ENCODE data around the gene PAPOLA.

PAPOLA gene

GRCh38 chr14:96583569-96584041, 81.4 kb downstream of the PAPOLA start:
- TF ChIP-seq GATA2 (IDR thresholded peaks at IDR 0.05; ENCODE audit: low read depth, low read length) (no peak), GATA3 (IDR thresholded peaks at IDR 0.05; ENCODE audit: low read depth, low read length) (no peak)

DNA sequence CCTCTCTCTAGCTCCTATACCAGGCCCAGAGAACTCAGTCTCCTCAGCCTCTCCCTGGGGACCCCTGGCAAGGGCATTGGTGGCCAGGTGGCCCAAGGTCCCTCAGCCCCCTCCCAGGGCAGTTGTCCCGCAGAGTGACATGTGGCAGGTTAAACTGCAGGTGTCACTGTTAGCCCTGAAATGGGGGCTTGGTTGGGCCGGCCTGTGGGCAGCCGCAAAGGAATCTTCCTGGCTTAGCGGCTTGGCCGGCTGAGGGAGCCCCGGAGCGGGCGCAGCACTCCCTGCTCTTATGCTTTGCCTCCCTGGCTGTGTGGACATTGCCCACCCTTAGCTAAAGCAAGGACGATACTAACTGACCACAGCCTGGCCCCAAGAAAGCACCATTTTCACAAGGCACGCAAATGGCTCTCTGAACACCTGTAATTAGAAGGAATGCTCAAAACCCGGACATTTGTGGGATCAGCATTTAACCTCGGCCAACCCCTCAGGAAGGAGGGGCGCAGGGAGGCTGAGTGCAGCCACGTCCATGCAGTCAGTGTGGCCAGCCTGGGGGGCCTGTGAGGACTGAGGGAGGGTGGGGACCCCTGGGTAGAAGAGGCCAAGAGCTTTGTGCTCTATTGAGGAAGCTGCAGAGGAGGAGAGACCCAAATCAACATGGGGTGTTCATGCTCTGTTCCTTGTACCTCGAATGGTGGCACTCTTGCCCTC, 82.2 kb downstream of the PAPOLA start:
- TF ChIP-seq GATA2 (IDR thresholded peaks at IDR 0.05; ENCODE audit: low read depth, low read length) (no peak), GATA3 (IDR thresholded peaks at IDR 0.05; ENCODE audit: low read depth, low read length) (no peak)

DNA sequence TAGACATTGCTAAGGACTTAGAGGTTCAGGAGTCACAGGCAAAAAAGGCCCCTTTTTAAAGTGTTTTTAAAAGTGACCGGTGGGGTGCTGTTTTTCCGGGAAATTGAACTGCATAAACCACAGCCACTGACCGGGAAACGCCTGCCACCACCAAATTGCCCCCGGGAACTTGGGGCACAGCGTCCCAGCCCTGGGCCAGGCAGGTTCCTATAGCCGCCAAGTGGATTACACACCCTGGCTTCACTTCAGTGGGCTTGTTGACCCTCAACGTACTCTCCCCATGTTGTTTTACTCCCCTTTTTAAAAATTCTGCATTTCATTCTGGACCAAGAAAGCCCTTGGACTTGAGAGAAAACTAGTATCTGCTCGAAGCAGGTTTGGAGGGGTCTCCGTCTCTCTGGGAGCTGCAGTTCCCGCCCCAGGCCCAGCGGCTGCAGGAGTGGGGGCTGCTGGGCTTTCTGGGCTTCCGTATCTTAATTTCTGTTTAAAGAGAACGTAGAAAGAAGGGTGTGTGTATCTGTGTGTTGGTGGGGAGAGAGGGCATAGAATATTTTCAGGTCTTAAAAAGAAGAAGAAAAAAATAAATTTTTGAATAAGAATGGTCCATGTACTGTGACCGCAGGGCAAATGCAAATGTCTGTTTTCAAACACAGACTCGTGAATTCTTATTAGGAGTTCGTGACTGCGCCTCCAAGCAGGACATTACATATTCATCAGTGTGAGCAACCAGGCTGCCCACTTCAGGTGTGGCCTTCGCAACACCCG, 82.9 kb downstream of the PAPOLA start:
- TF ChIP-seq GATA2 (IDR thresholded peaks at IDR 0.05; ENCODE audit: low read depth, low read length) (no peak), GATA3 (IDR thresholded peaks at IDR 0.05; ENCODE audit: low read depth, low read length) (no peak)

GRCh38 chr14:96585672-96586013, 83.5 kb downstream of the PAPOLA start:
- TF ChIP-seq GATA3 (IDR thresholded peaks at IDR 0.05; ENCODE audit: low read depth, low read length), result no peak
- no peak for TF ChIP-seq GATA2 (IDR thresholded peaks at IDR 0.05; ENCODE audit: low read depth, low read length)

DNA sequence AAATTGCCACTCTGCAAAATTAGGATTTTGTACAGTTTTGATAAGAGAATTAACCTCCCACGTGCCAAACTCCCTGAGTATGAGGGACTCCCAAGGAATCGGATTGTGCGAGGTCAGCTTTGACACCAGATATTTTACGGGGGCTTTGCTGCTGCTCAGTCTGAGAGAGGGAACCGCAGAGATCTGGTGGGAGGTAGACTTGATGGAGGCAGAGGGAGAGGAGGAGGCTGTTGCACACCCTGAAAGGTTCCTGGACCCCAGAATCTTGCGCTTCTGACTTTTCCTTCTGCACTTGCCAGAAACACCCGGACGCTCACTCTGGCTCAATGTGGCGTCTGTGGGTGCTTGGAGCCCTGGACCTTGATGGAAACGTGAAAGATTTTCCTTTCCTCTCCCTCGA, 83.9 kb downstream of the PAPOLA start:
- TF ChIP-seq GATA2 (IDR thresholded peaks at IDR 0.05; ENCODE audit: low read depth, low read length) (no peak), GATA3 (IDR thresholded peaks at IDR 0.05; ENCODE audit: low read depth, low read length) (no peak)

DNA sequence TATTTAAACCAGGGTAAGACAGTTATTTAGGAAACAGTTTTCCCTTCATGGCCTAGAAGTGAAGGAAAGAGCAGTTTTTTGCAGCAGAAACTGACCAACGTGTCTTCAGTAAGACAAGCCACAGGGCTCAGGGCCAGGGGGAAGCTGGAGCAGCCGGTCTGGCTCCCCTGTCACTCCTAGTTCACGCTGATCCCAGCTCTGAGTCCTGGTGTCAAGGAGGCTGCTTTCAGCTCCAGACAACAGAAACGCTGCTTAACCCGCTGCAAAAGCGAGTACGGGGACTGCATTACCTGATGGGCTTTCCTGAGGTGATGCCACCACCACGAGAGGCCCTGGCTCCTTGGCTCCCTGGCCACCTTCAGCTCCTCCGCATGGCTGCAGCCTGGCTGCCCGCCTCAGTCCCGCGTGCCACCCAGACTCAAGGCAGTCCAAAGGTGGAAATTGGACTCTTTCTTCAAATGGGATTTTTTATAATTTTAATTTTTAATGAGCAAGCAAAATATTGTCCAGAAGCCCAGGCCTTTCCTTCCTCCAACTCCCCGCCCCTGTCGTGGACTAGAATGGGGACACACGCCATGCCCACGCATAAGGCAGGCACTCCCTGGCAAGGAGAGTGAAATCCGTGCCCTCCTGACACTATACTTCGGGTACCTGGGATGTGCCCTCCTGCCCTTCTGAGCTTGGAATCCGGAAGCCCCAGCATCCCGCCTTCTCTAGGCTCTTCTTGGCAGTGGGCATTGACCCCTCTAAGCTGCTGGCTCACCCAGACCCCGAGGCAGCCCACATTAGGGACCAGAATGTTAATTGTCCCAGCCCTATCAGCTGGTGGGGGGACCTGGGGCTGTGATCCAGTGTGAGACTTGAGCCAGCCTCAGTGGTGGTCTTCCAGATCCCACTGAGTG, 85.0 kb downstream of the PAPOLA start:
- TF ChIP-seq GATA2 (IDR thresholded peaks at IDR 0.05; ENCODE audit: low read depth, low read length), result no peak
- TF ChIP-seq GATA3 (IDR thresholded peaks at IDR 0.05; ENCODE audit: low read depth, low read length), result no peak

DNA sequence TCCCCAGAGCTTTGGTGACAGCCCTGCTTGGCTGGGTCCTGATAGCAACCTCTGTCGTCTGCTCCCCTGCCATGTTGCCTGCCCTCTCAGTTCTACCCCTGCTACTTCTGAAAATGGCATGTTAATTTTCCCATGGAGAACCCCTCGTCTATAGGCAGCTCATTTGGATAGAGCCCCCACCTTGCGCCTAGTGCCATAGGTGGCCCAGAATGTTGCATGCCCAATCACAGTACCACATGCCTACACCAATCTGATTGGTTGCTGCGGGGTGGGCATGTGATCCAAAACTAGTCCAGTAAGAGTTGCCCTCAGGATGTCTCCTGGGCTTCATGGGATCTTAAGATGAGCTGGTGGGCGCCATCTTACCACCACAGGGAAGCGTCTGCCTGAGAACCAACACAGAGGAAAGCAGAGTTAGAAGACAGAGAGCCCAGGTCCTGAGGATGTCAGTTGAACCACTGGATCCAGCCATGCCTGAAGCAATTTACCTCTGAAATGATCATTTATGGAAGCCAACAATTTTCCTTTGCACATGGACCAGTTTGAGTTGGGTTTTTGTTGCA, 85.7 kb downstream of the PAPOLA start:
- no peak for TF ChIP-seq GATA2 (IDR thresholded peaks at IDR 0.05; ENCODE audit: low read depth, low read length)
- TF ChIP-seq GATA3 (IDR thresholded peaks at IDR 0.05; ENCODE audit: low read depth, low read length), result no peak

- TF ChIP-seq GATA3 (IDR thresholded peaks at IDR 0.05; ENCODE audit: low read depth, low read length) (no peak), GATA2 (IDR thresholded peaks at IDR 0.05; ENCODE audit: low read depth, low read length) (no peak)
Measured at GRCh38 chr14:96588410-96589257, 86.5 kb downstream of the PAPOLA start.

DNA sequence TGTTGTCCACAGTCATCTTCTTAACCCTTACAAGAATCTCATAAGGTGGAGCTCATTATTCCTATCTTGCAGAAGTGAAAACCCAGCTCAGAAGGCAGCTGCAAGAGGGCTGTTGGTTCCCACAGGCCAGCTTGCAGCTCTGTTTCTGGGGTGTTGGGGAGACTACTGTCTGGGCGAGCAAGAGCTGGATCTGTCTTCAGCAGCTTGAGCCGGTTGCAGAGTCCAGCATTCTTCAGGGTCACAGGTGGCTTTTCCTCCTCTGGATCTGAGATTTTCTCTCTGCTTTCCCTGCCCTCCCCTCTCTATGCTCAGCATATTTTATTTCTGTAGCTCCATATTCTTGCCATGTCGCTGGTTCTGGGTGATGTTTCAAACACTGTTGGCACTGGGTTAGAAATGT, 87.4 kb downstream of the PAPOLA start:
- no peak for TF ChIP-seq GATA2 (IDR thresholded peaks at IDR 0.05; ENCODE audit: low read depth, low read length)
- TF ChIP-seq GATA3 (IDR thresholded peaks at IDR 0.05; ENCODE audit: low read depth, low read length), result no peak

GRCh38 chr14:96590190-96590864, 88.1 kb downstream of the PAPOLA start:
- TF ChIP-seq GATA2 (IDR thresholded peaks at IDR 0.05; ENCODE audit: low read depth, low read length), result no peak

DNA sequence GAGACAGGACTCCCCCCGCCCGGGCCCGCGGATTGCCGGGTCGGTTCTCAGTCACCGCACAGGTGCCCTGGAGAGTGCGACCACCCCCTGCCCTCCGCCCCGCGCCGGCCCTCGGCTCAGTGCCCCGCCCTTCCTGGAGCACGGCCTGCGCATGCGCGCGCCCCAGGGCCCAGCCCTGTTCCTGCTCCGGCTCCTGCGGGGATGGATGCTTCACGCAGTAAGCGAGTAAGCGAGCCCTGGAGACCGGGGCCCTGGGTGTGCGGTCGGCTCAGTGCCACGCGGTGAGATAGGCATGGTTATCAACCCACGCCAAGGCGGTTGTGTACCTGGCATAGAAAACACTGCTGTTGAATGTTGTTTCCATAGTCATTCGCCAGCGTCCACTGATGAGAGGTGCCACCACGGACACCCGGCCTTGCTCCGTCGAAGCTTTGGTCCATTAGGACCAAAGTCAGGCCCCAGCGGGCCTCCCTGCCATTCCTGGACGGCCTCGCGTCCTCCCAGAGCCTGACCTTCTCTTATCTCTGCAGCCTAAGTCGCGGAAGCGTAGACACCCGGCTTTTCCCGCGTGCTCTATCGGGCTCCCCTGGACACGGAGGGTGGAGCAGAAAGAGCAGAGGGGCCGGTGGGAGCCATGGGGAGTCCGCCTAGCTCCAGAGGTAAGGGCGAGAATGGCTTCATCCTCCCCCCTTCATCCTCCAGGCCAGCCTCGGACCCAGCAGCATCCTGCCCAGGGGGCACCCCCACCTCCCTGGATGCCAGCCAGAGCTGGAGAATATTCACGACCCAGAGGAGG, 90.6 kb downstream of the PAPOLA start:
- TF ChIP-seq GATA2 (IDR thresholded peaks at IDR 0.05; ENCODE audit: low read depth, low read length) (no peak), GATA3 (IDR thresholded peaks at IDR 0.05; ENCODE audit: low read depth, low read length) (no peak)

DNA sequence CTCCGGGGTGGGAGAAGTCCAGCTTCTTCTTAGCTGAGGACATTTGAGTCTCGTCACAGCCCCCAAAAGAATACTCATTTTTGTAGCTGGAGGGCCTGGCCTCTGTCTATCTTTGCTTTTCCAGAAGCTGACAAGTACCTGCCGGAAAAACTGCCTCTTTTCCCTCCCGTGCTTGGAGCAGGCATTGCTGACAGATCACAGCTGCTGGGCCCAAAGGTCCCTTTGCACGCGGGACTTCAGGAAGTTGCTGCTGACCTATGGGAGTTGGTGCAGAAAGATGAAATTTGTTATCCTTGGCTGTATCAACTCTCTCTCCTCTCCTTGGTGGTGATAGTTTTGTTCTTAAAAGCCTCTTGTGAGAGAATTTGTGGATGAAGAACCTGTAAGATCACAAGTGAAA, 92.8 kb downstream of the PAPOLA start:
- TF ChIP-seq GATA2 (IDR thresholded peaks at IDR 0.05; ENCODE audit: low read depth, low read length), result no peak
- TF ChIP-seq GATA3 (IDR thresholded peaks at IDR 0.05; ENCODE audit: low read depth, low read length), result no peak
